Measurements from ENCODE around the gene ARF3.

Gene ARF3

GRCh38 chr12:48957141-48958048 lies at the start of gene ARF3:
Gene ARF3, minus strand, starts transcription at chr12:48957487. Its CDS starts 16,392 bp downstream, at chr12:48941095.
- DNase-seq: peak; percentile 56

GRCh38 chr12:49000346-49000745 lies 43.1 kb upstream of the ARF3 start:
- no peak for DNase-seq

DNA sequence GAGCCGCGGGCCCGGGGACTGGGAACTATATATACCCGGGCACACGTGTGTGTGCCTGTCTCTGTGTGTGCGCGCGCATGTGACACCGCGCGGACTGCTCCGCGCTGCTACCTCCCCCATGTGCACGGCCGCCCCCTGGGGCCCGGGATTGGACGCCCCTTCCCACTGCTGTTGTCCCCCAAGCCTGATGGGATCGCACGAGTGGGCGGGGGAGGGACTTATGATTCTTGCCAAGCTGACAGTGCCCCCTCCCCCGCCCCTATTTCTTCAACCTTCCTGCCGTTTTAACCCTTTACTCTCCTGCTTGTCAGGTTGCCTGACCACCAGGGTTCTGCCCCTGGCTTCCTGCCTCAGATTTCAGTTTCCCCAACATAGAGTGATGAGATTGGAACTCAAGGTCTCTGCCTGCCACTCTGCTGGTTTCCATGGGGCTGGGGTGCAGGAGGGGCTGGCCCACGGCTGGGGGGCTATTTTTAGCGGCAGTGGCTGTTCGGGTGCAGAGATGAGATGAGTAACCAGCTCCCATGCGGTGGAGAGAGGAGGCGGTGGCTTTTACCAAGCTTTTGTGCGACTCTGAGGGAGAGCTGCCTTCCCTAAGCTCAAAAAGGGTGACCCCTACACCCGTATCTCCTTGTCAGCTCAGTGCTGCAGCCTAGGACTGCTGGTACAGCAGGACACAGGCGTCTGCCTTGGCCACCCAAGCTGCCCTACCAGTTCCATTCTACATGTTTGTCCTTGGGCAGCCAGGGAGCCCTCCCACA lies 42.3 kb upstream of the ARF3 start, which contains the start of gene DDN:
Gene DDN (minus strand): TSS at position 5 of the 761 bp plus-strand sequence. CDS start 88 bp downstream, outside the sequence.
- no peak for DNase-seq

GRCh38 chr12:48998497-48999353 lies 41.4 kb upstream of the ARF3 start:
- DNase-seq: no peak

- no peak for DNase-seq
Observed at GRCh38 chr12:48997719-48998496, 40.6 kb upstream of the ARF3 start.

GRCh38 chr12:48996794-48997718 lies 39.8 kb upstream of the ARF3 start:
- no peak for DNase-seq

- DNase-seq: peak; percentile 49
Observed at GRCh38 chr12:48995086-48995879, 38.0 kb upstream of the ARF3 start.

- DNase-seq: no peak
Observed at GRCh38 chr12:48994224-48995085, 37.2 kb upstream of the ARF3 start.

- no peak for DNase-seq
Observed at GRCh38 chr12:48993787-48994186, 36.5 kb upstream of the ARF3 start.

GRCh38 chr12:48991247-48992050 lies 34.2 kb upstream of the ARF3 start:
- no peak for DNase-seq

- no peak for DNase-seq
Observed at GRCh38 chr12:48990552-48990951, 33.3 kb upstream of the ARF3 start.

DNA sequence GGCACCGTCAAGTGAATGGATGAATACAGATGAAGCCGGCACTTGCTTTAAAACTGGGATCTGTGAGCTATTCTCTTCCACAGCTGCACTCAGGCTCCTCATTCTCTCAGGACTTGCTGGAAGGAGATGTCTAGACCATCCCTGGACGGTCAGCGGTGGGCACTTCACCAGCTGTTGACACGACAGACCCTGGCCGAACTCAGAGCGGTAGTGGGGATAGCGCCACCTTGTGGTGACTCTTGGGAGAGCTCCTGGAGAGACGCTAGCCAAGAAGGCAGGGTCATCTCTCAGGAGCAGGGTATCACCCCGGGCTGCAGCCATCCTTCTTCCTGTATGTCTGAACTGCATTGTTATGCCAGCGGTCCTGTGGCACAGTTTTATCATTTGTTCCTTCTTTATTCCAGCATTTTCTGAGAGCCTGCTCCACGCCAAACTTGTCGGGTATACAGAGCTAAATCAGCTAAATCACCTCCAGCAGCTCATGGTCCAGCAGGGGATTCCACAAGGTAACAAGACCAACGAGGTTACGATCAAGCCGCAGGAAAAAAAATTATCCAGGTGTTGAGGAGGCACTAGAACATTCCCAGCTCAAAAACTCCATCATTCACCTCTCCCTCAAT lies 30.9 kb upstream of the ARF3 start:
- DNase-seq: no peak

DNA sequence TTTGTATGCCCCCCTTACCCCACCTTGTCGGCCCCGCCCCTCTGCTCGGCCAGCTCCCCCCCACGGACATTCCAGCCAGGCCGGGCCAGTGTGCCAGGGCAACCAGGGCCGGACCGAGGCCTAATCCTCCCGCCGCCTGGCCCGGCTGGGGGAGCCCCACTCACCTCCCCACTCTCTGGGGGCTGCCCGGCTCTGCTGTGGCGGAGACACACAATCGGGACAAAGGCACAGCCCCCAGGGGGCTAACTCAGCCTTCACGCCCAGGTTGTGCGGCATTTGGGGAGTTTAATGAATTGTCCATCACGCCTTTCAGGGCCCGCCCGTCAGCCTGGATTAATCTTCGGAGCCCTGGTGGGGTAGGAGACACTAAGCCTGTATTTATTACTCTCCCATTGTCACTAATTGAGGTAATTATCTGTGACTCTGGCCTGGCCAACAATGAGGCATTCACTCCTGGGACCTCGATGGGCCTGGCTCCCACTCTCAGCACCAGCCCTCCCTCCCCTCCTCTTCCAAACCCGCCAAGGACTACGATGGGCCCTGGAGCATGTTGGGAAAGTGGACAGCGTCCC lies 29.5 kb upstream of the ARF3 start:
- DNase-seq: no peak

- DNase-seq: no peak
Observed at GRCh38 chr12:48985901-48986300, 28.6 kb upstream of the ARF3 start.

GRCh38 chr12:48985475-48985897 lies 28.2 kb upstream of the ARF3 start:
- DNase-seq: no peak

- DNase-seq: no peak
Observed at GRCh38 chr12:48982397-48983080, 25.3 kb upstream of the ARF3 start.

- no peak for DNase-seq
Observed at GRCh38 chr12:48981757-48982157, 24.5 kb upstream of the ARF3 start.

Data from DMS 273 treated with DMSO at 0.1 percent for 48 hours (cell line).